Activated gamma-delta T cell treated with anti-CD3 and anti-CD28 coated beads, Interleukin-2, amount 50 U/mL, for 16 hours (primary cell): ENCODE results near the gene RAD50.

Source experiments
- DNase-seq: peaks from one replicate; pipeline ENCODE4 v3.0.0-alpha.2; 2020; ENCODE audit warnings: low read depth

The RAD50 gene

DNA sequence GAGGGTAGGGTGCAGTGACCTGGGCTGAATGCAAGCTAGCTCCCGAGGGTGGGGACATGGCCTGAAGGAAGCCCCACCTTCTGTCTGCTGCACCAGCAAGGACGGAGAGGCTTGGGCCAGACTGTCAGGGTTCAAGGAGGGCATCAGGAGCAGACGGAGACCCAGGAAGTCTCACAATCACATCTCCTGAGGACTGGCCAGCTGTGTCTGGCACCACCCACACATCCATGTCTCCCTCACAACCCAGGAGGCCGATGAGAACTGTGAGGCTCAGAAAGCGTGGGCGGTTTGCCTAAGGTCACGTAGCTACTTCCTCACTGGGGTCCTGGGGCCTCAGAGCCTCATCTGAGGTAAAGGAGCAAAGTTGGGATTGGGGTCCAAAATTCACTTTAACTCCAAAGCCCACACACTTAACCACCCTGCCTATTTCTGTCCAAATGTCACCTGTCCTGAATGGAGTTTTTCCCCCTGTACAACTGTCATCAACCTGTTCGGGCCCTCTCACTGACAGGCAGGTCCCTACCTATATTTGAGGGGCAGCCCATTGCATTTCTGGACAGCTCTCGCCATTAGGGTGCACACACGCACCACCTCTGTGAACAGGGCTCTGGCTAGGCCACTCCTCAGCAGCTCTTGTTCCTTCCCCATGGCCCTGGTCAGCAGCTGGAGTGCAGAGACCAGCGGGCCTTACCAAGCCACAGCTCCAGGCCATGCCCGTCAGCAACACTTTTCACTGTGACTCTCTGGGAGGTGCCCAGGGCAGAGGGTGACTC lies 104.6 kb downstream of the RAD50 start:
- DNase-seq, result no peak

DNA sequence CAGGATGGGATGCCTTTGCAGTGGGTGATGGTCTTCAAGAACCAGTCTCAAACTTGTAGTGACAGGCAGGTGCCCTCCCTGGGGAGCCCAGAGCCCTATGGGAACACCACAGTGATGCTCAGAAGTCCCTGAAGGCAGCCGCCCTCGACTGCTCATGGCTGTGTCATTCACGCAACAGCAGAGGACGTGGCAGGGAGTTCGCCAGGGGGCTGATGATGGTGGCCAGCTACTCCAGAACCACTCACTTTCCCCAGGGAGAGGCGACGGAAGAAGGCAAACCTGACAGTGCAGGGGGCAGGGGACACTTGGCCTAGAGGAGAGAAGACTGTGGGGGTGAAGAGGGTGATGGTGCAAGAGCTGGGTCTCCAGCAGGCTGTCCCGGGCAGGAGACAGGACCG lies 105.2 kb downstream of the RAD50 start:
- DNase-seq, result no peak

DNA sequence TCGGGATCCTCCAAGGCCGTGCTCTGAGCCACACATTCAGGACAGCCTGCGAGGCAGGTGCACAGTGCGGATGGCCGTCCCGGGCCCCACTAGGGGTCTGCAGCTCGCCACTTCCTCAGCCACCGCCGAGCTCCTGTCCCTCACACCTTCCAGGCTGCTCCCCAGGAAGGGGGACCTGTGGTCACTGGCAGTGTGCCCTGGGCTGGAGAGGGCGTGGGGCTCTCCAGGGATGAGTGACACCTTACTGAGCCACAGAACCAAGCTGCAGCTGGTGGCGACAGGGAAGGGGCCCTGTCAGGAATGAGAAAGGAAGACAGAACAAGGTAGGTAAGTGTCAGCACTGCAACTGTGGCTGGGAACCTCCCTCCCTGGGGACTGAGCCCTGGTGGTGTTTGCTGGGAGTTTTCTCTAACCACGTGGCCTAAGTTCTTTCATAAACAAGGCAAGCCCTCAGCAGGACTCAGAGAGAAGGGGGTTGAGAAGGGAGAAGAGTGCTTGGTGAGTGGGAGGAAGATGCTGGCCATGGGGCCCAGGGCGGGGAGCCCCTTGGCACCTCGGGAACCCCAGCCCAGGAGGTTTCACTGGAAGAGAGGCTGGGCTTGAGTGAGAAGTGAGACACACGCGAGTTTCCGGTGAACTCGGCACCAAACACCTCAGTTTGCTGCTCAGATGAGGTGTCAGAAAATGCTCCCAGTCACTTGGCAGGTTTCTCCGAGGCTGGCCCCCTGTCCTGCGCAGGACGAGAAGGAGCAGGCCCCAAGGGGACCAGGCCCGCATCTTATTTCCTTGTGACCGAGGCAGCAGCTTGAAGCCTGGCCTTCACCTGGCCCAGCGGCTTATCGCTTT lies 106.4 kb downstream of the RAD50 start:
- DNase-seq, result peak; percentile 28

DNA sequence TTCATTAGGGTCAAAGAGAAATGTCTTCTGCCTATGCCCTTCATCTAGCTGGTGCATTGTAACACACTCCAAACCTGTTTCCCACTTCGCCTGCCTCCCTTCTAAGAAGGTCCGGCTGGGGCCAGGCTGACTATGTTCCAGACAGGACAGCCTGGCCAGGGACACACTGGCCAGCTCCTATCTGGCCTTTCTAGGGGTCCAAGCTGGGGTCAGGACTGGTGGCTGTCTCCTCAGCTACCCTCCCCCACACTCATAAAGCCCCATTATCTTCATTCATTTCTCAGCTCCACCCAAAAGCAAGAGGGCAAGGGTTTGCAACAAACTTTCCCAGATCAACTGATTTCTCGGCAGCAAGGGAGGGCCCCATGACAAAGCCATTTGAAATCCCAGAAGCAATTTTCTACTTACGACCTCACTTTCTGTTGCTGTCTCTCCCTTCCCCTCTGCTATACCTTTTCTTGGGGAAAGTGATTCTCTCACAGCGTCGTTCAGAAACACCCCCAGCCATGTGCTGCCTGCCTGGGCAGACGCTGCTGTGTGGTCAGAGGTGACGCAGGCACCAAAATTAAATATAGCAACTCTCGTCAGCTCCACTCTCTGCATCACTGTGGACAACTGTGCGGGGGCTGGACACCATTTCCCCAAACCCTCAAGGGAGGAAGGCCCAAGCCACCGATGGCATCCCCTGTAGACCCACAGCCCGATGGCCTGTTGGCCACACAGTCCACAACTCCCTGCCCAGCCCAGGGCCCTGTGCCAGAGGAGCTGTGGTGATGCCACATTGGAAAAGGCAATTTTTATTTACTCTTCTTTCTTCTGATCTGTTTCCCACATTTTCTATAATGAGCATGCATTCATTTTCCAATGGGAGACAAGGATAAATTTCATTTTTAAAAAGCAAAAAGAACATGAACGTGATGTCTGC lies 107.3 kb downstream of the RAD50 start:
- DNase-seq, result no peak

DNA sequence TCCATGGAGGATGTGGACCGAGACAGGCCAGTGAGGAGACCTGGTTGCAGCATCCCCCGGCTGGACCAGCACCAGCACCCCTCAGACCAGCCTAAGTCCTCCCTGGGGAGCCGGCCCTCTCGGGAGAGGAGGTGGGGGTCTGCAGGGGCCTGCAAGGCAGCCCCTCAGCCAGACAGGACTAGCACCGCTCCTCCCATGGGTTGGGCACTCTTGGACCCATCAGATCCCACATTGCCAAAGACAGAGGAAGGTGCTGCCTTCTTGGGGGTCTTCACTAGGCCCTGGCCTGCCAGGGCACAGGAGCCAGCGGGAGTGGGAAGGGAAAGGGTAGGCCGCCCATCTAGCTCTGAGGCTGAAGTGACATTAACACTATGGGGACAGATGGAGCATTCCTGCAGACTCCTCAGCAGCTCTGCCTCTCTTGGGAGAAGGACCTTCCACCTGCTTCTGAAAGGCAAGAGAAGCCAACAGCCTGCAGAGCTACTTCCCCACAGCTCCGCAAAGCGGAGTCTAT lies 108.0 kb downstream of the RAD50 start:
- no peak for DNase-seq

DNA sequence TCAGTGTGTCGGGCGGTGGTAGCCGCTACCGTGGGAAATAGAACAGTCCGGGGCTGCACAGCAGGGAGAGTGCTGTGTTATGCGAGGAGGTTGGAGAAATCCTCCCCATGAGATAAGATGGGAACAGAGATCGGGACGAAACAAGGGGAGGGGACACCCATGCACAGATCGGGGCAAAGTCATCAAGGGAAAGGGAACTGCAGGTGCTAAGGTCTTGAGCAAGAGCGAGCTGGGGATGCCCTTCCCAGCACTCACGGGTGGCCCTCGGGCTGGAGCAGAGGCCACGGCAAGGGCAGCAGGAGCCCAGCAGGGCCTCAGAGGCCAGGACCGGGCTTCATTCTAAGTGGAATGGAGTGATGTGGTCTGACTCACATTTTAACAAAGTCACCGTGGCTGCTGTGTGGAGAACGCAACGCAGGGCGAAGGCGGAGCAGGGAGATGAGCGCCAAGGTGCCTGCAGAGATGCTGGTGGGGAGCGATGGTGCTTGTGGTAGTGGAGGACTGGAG lies 108.8 kb downstream of the RAD50 start:
- no peak for DNase-seq

DNA sequence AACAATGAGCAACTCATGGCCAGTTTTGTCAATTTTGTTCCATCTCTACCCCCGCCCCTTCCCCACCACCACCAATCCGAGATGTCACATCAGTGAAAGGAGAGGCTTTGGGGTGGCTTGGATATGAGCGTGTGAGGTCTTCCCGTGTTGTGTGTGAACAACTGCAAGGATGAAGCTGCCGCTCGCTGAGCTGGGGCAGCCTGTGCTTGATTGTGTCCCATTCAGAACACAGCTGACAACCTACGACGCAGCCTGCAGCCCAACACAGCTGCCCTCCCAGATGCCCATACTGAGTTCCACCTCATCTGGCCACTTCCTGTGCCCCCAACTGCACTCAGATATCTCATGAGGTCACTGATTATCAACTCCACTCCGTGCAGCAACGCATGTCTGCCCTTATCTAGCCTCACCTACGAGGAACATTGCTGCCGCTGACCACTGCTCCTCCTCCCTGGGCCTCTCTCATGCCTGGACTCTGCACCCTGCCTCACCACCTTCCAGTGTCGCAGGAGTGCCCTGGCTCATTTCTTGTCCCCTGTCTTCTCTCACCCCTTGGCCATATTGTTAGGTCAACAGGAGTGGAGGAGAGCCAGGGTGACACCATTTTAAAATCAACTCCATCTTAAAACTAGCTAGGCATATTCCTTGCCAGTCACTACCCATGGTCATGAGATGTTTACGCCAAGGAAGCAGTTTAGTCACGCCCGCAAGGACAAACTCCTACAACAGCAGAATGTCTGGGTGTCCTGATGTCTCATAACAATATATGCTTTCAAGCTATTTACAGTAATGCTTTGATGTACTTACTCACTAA lies 109.7 kb downstream of the RAD50 start:
- no peak for DNase-seq

DNA sequence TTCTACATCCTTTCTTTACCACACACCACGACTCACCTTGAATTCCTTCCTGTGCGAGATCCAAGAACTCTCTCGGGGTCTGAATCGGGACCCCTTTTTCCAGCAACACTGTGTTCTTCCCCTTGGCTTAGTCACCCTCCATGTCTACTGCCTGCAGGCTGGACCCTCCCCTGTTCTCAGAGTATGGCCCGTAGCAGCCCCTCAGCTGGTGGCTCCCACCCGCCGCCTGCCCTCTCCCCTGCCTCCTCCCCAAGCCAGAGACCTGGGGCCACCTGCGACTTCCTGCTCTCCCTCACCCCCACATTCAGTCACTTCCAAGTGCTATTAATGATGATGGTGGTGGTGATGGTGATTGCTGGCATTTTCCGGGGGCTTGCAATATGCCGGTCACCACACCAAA lies 110.5 kb downstream of the RAD50 start:
- DNase-seq, result no peak

DNA sequence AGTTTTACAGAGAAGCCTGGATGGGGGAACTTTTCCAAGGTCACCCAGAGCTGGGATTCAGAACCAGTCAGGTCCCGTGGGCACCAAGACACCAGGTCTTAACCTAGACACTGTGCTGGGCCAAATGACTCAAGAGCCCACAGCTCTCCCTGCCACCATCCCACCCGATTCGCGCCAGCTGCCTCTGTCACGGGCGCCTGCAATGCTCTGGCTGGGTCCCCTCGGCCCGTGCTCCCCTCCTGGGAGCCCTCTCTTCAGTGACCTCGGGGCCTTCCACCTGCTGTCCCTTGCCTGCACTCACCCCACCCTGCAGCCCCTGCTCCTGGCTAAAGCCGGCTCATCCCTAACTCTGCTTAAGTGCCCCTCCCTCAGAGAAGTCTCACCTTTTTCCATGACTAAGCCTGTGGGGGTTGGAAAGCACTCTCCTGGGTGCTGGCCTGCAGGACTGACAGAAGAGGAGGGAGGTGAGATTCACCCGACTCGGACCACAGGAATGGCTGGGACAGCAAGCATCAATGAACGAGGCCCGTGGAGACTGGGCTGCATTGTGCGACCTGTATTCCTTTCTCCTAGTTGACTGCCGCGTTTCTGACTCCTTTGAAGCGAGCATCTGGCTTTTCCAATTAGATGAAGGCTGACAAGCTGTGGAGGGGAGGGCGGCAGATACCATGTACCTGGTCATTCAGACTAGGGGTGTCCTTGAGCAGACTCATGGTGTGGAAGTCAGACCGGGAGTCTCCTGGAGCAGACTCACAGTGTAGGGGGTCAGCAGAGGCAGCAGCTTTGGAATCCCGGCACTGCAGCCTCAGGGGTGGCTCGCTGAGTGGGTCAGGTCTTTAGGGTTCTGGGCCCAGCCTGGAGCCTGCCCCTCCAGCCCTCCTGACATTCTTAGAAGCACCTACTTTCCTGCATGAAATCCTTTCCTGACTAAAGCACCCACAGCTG lies 111.3 kb downstream of the RAD50 start:
- DNase-seq, result no peak

DNA sequence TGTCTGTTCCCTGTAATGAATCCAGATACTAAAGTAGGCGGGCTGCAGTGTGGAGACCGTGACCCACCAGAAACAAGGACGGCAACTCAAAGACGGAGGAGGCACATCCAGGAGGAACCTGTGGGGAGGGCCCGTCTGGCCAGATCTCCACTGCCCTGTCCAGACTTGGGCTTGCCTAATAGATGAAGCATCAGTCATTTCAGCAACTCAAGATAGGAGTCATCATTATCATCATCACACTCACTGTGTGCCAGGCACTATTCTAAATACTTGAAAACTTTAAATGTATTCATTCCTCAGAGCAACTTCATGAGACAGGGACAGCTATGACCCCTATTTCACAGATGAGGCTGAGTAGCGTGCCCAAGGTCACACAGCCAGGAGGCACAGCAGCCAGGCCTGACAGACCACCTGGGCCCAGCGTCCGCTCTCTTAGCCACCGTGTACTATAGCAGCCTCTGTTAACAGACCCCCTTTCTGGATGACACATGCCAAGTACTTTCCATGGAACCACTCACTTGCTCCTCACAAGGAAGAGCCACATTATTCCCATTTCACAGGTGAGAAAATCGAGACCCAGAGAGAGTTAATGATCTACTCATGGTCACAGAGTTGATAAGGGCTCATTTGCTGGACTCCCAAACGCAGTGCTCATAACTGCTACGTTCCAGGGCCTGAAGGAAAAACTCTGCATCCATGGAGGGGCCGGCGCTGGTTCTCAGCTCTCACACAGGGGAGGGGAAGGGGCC lies 112.1 kb downstream of the RAD50 start:
- no peak for DNase-seq

DNA sequence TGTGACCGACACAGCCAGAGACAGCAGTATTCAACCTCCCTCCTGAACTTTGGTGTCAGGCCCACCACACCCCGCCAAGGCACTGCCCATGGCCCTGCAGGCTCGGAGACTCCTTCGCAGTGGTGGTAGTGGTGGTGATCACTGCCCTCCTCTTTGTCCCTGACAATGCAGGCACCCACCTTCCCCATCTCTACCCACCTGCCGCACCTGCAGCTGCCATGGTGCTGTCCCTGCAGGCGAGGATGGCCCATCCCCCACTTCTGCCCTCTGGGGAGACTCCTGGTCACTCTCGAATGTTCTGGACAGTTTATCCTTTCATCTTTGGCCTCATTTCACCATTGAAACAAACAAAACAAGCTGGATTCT lies 112.7 kb downstream of the RAD50 start:
- DNase-seq, result no peak

DNA sequence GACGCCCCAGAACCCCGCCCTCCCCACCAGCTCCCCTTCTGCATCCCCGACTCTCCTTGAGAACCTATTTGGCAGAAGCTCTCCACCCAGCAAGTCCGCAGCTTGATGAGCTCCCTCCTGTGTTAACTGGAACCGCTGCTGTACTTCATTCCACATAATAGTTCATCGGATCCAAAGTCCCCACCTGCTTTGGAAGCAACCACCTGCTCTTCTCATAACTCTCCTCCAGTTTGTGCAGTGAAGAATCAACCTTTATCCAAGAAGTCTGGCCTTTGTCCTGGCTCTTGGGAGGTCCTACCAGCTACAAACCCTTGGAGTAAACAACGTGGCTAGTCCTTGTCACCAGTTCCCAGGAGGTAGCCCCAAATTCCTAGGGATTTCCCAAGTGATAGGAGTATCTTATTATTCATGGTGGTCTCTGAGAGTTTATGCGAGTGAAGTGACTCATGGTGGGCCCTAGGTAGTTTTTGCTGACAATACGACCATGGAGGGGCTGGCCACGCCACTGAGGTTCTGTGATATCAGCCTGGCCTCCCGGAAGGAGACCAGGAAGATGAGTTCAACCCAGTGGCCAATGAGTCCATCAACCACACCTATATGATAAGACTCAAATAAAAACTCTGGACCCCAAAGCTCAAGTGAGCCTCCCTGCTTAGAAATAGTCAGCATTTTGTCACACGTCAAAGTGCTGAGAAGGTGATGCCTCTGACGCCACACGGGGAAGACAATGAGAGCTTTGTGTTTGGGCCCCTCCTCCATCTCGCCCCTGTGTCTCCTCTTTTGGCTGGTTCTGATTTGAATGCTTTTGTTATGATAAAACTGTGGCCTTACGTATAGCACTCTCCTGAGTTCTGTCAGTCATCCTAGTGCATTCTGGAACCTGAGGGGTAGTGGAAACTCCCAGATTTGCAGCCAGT lies 113.4 kb downstream of the RAD50 start:
- no peak for DNase-seq

DNA sequence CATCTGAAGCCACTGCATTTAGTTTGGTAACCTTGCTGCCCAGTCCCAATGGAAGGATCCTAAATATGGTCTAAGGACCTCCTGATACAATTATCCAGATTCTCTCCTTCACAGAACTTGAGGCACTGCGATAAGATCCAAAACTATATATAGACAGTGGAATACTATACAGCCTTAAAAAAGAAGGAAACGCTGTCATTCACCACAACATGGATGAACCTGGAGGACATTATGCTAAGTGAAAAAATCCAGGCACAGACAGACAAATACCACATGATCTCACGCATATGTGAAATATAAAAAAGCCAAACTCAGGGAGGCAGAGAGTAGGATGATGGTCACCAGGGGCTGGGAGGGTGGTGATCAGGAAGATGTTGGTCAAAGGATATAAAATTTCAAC lies 114.2 kb downstream of the RAD50 start:
- DNase-seq, result no peak

DNA sequence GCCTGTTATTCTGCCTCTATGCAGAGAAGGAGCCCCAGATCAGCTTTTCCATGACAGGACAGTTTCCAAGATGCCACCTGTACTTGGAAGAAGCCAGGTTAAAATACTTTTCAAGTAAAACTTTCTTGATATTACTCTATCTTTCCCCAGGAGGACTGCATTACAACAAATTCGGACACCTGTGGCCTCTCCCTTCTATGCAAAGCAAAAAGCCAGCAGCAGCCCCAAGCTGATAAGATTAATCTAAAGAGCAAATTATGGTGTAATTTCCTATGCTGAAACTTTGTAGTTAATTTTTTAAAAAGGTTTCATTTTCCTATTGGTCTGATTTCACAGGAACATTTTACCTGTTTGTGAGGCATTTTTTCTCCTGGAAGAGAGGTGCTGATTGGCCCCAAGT lies 116.7 kb downstream of the RAD50 start:
- DNase-seq, result no peak

DNA sequence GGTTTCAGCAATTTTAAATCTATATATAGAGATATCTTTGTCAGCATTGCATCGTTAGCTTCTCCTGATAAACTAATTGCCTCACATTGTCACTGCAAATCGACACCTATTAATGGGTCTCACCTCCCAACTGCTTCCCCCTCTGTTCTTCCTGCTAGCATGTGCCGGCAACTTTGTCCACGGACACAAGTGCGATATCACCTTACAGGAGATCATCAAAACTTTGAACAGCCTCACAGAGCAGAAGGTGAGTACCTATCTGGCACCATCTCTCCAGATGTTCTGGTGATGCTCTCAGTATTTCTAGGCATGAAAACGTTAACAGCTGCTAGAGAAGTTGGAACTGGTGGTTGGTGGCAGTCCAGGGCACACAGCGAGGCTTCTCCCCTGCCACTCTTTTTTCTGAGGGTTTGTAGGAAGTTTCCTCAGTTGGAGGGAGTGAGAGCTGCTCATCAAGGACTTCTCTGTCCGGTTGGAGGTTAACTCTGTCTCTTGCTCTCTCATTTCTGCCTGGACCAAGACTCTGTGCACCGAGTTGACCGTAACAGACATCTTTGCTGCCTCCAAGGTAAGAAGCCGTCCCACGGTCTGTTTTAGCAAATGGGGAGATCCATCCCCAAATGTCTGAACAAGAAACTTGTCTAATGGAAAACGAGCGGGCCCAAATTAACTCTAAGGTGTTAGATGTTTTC lies 117.3 kb downstream of the RAD50 start, which contains the start of gene IL4:
Gene IL4, plus strand, starts transcription at position 51 of the 692 bp plus-strand sequence. Its CDS starts 62 bp downstream, at position 113.
- DNase-seq, result no peak

DNA sequence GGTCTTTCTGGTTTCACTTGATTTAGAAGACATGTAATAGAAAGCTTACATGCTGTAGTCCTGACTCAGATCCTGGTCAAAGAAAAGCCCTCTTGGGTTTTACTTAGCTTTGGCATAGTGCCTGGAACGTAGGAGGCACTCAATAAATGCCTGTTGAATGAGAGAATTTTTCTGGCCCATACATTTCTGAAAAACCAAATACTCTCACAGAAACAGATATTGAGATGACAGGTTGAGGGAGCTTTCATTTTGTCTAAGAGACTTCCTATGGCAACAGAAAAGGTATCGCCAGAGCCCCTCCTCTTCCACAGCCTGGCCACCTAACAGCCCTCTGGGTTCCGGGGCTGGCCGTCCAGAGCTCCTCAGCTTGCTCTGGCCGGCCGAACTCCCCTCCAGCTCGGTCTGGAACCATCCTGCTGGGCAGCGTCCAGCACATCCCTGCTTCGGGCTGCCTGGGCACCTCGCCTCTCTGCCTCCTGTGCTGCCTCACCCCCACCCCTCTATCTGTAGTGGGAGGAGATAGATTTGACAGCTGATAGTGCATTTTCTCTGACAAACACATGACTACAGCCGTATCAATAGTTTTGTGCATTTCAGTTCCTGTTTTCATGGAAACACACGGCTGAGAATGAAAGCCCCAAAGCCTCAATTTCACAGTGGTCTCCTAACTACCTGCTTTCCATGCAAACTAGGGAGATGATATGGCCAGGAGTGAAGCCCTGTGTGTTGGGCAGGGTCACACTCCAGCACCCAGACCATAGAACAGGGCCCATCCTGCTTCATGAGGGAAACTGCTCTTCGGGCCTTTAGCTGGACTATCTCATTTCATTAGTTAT lies 118.1 kb downstream of the RAD50 start:
- DNase-seq, result no peak
